OCI-LY3 (cell line): ENCODE measurements around the gene DNMT3L.

Experiments used
- EZH2phosphoT487 ChIP-seq: fragments of 200-600 bp; shearing (Covaris generic); IDR thresholded peaks from 2 replicates; pipeline ENCODE4 v1.6.1; 2018; ENCODE audit warnings: antibody characterized with exemption, mixed run types, low read depth
- TF ChIP-seq, protein P1 (sequence below): fragments of 200-600, 300-600 bp; sonication (generic); IDR thresholded peaks from 2 replicates; pipeline ENCODE4 v1.5.1; 2014; ENCODE audit warnings: antibody characterized with exemption, low read length, low read depth

DNA sequence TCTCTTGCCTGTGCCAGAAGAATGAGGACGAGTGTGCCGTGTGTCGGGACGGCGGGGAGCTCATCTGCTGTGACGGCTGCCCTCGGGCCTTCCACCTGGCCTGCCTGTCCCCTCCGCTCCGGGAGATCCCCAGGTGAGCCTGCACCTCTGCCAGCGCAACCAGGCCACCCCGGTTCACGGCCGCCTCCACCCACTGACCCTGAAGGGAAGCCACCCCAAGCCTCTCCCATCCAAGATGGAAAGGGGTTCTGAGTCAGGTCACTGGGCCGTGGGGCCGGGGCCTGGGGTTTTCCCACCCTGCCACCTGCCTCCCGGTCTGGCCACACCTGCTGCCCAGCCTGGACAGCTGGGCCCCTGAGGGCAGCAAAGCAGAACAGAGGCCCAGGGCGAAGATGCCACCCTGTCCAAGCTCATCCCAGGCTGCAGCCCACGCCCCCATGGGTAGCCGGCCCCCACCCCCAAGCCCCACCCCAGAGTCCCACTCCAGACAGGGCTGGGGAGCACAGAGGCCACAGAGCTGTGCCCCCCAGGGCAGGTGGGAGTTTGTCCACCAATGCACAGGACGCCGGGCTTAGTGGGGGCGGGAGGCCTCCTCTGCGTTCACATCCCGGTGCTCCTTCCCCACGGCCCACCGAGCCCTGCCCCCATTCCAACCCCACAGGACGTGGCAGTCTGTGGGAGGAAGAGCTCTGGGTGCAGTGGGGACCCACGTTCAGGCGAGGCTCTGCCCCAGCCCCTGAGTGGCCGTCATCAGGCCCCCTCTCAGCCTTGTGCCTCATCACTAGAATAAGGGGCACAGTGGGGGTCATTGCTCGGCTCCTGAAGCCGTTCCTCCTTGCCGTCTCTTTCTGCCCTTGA is 29.6 kb upstream of the DNMT3L start:
- TF ChIP-seq, protein P1, sequence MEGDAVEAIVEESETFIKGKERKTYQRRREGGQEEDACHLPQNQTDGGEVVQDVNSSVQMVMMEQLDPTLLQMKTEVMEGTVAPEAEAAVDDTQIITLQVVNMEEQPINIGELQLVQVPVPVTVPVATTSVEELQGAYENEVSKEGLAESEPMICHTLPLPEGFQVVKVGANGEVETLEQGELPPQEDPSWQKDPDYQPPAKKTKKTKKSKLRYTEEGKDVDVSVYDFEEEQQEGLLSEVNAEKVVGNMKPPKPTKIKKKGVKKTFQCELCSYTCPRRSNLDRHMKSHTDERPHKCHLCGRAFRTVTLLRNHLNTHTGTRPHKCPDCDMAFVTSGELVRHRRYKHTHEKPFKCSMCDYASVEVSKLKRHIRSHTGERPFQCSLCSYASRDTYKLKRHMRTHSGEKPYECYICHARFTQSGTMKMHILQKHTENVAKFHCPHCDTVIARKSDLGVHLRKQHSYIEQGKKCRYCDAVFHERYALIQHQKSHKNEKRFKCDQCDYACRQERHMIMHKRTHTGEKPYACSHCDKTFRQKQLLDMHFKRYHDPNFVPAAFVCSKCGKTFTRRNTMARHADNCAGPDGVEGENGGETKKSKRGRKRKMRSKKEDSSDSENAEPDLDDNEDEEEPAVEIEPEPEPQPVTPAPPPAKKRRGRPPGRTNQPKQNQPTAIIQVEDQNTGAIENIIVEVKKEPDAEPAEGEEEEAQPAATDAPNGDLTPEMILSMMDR = no peak
- no peak for TF ChIP-seq EZH2phosphoT487
